DOHH2 (cell line): Measurements from ENCODE around the gene NAALADL2.

Source experiments
- H3F3A ChIP-seq: fragments of 200-600 bp; sonication (generic), shearing (Covaris generic); 2 replicates; pipeline ENCODE4 v1.6.0; 2016; ENCODE audit warnings: antibody characterized with exemption, mild to moderate bottlenecking; ENCODE audit not compliant: control insufficient read depth, insufficient read depth
- H3K27ac ChIP-seq: fragments of 200-600 bp; sonication (generic); 2 replicates; pipeline ENCODE4 v1.5.1; 2014; ENCODE audit warnings: low read depth, mild to moderate bottlenecking, low read length, moderate library complexity
- H3K27me3 ChIP-seq: fragments of 200-600 bp; sonication (generic); 2 replicates; pipeline ENCODE4 v1.6.1; 2014; ENCODE audit warnings: mild to moderate bottlenecking, low read length, mixed read lengths; ENCODE audit not compliant: control insufficient read depth
- H3K36me3 ChIP-seq: fragments of 200-600 bp; sonication (generic); 2 replicates; pipeline ENCODE4 v1.6.1; 2014; ENCODE audit warnings: mild to moderate bottlenecking, low read length, moderate library complexity, mixed read lengths; ENCODE audit not compliant: control insufficient read depth
- H3K4me1 ChIP-seq: fragments of 200-600 bp; sonication (generic); 2 replicates; pipeline ENCODE4 v1.6.1; 2014; ENCODE audit warnings: mild to moderate bottlenecking, low read length, mixed read lengths; ENCODE audit not compliant: control insufficient read depth
- H3K4me2 ChIP-seq: fragments of 200-600 bp; sonication (generic); 2 replicates; pipeline ENCODE4 v1.6.0; 2014; ENCODE audit warnings: mild to moderate bottlenecking, low read length, moderate library complexity
- H3K4me3 ChIP-seq: fragments of 200-600 bp; sonication (generic); 2 replicates; pipeline ENCODE4 v1.5.1; 2014; ENCODE audit warnings: mild to moderate bottlenecking, low read length, mixed read lengths
- H3K79me2 ChIP-seq: fragments of 200-600 bp; sonication (generic); 2 replicates; pipeline ENCODE4 v1.6.1; 2014; ENCODE audit warnings: mild to moderate bottlenecking, low read length, mixed read lengths; ENCODE audit not compliant: control insufficient read depth
- H3K9me2 ChIP-seq: fragments of 200-600 bp; sonication (generic); replicated peaks from 2 replicates; pipeline ENCODE4 v1.6.1; 2014; ENCODE audit warnings: mild to moderate bottlenecking, low read length, mixed read lengths; ENCODE audit not compliant: control insufficient read depth
- H3K9me3 ChIP-seq: fragments of 200-600 bp; sonication (generic); 2 replicates; pipeline ENCODE4 v1.6.1; 2014; ENCODE audit warnings: antibody characterized with exemption, low read length, mixed read lengths; ENCODE audit not compliant: control insufficient read depth, insufficient read depth
- H4K20me1 ChIP-seq: fragments of 200-600 bp; sonication (generic); 2 replicates; pipeline ENCODE4 v1.6.0; 2014; ENCODE audit warnings: low read depth, mild to moderate bottlenecking, antibody characterized with exemption, low read length, moderate library complexity; ENCODE audit not compliant: control insufficient read depth, insufficient read depth
- CTCF ChIP-seq: fragments of 200-600 bp; sonication (generic); IDR thresholded peaks from one replicate; pipeline ENCODE4 v1.5.1; 2014; ENCODE audit warnings: antibody characterized with exemption, mild to moderate bottlenecking, low read depth, low read length; ENCODE audit not compliant: poor library complexity, severe bottlenecking
- EZH2phosphoT487 ChIP-seq: fragments of 200-600 bp; sonication (generic); IDR thresholded peaks from 2 replicates; pipeline ENCODE4 v1.6.1; 2017; ENCODE audit warnings: borderline replicate concordance, mild to moderate bottlenecking, antibody characterized with exemption, low read length, moderate library complexity, mixed read lengths

The NAALADL2 gene

DNA sequence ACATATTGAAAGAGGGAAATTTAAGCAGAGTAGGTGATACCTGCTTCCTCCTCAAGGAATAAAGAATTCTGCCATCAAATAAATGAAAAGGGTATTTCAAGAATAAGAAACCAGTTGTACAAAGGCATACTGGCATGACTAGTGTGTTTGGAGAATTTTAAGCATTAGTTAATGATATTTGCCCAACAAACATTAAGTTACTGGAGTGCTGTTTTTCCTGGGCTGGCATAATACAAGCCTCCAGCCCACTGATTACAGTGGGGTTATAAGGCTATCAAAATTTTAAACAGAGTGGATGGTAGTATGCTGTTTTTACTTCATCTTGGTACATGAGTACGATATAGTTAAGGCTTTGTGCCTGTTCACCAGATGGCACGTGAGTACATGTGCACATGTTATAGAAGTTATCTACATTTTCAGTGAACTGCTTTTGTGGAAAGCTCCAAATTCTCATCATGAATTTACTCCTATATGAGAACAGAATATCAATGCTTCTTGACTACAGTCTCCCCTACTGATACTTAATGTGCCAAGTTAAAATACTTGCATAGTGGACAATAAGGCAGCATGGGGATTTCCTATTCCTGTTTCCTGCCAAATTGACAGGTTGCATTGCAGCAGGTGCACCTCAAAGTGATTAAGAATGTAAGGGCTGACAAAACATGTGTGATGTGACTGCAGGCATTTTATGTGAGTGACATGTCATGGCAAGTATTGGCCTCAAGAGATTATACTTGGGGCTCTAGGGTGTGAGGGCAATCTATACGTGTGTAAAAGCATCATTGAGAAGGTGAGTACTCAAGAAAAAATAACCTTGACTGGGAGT, 14.9 kb downstream of the NAALADL2 start:
- no peaks in the 10 kb centered on the region for H3K4me1 ChIP-seq
- TF ChIP-seq EZH2phosphoT487 (no peak), CTCF (no peak)
- no peaks in the 10 kb centered on the region for H3K9me2 ChIP-seq
- no peak overlapping the region for H3K4me3 ChIP-seq
- no peaks in the 10 kb centered on the region for H3K36me3 ChIP-seq
- no peak overlapping the region for H3K27ac ChIP-seq
- H3F3A ChIP-seq: no peaks in the 10 kb centered on the region
- H3K4me2 ChIP-seq: no peak overlapping the region
- no peaks in the 10 kb centered on the region for H3K27me3 ChIP-seq
- no peaks in the 10 kb centered on the region for H3K9me3 ChIP-seq
- no peaks in the 10 kb centered on the region for H3K79me2 ChIP-seq
- H4K20me1 ChIP-seq: no peaks in the 10 kb centered on the region

GRCh38 chr3:174882789-174883188, 23.7 kb downstream of the NAALADL2 start:
- Histone ChIP-seq H3K36me3 (no peaks in the 10 kb centered on the region), H3K4me1 (no peaks in the 10 kb centered on the region), H3F3A (no peaks in the 10 kb centered on the region), H3K4me3 (no peak overlapping the region), H3K9me2 (no peaks in the 10 kb centered on the region), H3K9me3 (peaks cover 3% of the 10 kb centered on the region; the same call in 1 of the 2 replicates), H4K20me1 (no peaks in the 10 kb centered on the region), H3K79me2 (no peaks in the 10 kb centered on the region), H3K27me3 (no peaks in the 10 kb centered on the region), H3K4me2 (no peak overlapping the region), H3K27ac (no peak overlapping the region)
- TF ChIP-seq CTCF (no peak), EZH2phosphoT487 (no peak)

DNA sequence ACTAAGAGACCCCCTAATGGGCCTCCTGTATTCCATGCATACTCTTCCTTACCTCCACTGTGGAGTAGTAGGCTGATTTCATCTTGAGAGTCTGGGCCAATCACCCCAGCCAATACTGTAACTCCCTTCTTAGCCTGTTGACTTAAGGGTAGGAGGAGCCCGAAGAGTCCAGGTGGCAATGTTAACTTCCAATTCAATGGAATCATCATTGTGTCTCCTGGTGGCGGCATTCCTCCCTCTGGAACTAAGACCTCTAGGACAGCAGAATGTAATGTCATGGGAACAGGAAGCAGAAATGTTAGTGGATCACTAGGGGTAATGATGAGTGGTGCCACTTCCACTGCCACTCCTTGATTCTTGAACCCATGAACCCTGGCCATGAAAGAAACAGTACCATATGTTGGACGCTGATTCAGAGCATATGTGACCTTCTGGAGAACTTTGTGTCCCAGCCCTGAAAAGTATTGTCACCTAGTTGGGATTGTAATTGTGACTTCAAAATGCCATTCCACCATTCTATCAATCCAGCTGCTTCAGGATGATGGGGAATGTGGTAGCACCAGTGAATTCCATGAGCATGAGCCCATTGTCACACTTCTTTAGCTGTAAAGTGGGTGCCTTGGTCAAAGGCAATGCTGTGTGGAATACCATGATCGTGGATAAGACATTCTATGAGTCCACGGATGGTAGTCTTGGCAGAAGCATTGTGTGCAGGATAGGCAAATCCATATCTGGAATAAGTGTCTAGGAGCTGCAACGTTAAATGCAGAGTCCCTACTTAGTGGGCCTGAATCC, 24.9 kb downstream of the NAALADL2 start:
- no peak overlapping the region for H3K4me2 ChIP-seq
- no peaks in the 10 kb centered on the region for H4K20me1 ChIP-seq
- H3K4me1 ChIP-seq: no peaks in the 10 kb centered on the region
- no peaks in the 10 kb centered on the region for H3K9me2 ChIP-seq
- H3K27me3 ChIP-seq: no peaks in the 10 kb centered on the region
- peaks cover 3% of the 10 kb centered on the region; the same call in 1 of the 2 replicates for H3K9me3 ChIP-seq
- H3K27ac ChIP-seq: no peak overlapping the region
- H3K4me3 ChIP-seq: no peak overlapping the region
- TF ChIP-seq CTCF: no peak
- TF ChIP-seq EZH2phosphoT487: no peak
- H3K79me2 ChIP-seq: no peaks in the 10 kb centered on the region
- H3F3A ChIP-seq: no peaks in the 10 kb centered on the region
- no peaks in the 10 kb centered on the region for H3K36me3 ChIP-seq
